ENCODE results near the gene CTXND2. TPM values are rescaled to one million over a fixed set of nuclear protein-coding genes. Genes with fewer than 3 reads are reported as not detected.
A peak's percentile ranks its signal among the peaks of the same experiment; 100 is the strongest.
"Not testable (repeated sequence)": the region's sequence is repeated elsewhere in the genome, so short reads cannot be mapped to it uniquely, and the experiment has no call there.

Gene CTXND2
- total RNA-seq, 1 donor from 2014 or later, result not detected

DNA sequence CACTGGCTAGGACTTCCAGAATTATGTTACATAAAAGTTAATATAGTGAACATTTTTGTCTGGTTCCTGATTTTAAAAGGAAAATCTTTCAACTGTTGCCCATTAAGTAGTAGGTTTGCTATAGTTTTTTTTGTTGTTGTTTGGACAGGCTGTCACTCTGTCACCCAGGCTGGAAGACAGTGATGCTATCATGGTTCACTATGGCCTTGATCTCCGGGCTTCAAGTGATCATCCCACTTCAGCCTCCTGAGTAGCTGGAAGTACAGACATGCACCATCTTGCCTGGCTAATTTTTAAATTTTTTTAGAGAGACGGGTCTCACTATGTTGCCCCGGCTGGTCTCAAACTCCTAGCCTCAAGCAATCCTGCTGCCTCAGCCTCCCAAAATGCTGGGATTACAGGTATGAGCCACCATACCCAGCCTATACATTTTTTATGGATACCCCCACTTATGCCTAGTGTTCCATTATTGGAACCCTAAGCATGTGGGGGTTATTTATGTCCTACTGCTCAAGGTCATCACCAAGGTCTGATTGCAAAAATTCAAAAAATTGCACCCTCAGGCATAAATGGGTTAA is 6.5 kb downstream of the CTXND2 start:
- ATAC-seq, result no peak

DNA sequence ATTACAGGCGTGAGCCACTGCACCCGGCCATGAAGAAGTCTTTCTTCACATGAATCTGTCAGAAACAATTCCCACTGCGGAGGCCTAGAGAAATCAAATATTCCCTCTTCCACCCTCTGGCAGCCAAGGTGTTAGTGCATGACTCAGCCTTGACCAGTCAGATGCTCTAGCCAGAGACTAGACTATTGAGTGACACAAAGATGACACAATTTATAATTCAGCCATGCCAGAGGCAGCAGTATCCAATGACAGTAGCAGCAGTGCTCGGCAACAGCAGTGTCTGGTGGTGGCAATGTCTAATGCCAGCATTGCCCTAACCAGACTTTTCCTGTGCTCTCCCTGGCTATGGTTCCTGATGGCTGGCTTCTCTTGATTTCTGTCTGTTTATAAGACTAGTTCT is 8.7 kb downstream of the CTXND2 start:
- peak; percentile 55 for ATAC-seq

DNA sequence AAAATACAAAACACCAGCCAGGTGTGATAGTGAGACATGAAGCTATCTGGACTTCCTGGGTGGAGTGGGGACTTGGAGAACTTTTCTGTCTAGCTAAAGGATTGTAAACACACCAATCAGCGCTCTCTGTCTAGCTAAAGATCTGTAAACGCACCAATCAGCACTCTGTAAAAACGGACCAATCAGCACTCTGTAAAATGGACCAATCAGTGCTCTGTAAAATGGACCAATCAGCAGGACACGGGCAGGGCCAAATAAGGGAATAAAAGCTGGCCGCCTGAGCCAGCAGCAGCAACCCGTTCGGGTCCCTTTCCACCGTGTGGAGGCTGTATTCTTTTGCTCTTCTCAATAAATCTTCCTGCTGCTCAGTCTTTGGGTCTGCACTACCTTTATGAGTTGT is 12.9 kb downstream of the CTXND2 start:
- ATAC-seq, result not testable (repeated sequence)

GRCh38 chr1:150902346-150902745 is 15.4 kb downstream of the CTXND2 start:
- no peak for ATAC-seq

- no peak for ATAC-seq
Observed at GRCh38 chr1:150902751-150903150, 15.8 kb downstream of the CTXND2 start.

- no peak for ATAC-seq
Observed at GRCh38 chr1:150905301-150905700, 18.4 kb downstream of the CTXND2 start.

DNA sequence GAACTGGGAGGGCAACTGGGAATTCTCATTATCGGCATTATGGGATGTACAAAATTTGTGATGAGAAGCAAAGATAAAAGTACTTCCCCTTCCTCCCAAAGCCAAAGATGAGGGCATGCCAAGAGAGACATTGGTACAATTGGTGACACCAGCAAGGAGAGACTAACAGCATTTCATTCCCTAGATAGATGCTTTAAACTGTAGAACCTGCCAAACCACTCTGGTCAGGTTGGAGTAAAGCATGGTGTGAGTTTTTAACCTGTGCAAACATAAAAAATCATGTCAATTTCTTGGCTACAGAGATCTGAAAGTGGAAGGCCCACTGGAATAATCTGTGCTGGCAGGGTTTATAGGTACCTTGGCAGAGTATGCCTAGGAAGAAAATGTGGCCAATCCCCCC is 19.4 kb downstream of the CTXND2 start:
- ATAC-seq, result peak; percentile 48

- no peak for ATAC-seq
Observed at GRCh38 chr1:150906813-150907212, 19.9 kb downstream of the CTXND2 start.

DNA sequence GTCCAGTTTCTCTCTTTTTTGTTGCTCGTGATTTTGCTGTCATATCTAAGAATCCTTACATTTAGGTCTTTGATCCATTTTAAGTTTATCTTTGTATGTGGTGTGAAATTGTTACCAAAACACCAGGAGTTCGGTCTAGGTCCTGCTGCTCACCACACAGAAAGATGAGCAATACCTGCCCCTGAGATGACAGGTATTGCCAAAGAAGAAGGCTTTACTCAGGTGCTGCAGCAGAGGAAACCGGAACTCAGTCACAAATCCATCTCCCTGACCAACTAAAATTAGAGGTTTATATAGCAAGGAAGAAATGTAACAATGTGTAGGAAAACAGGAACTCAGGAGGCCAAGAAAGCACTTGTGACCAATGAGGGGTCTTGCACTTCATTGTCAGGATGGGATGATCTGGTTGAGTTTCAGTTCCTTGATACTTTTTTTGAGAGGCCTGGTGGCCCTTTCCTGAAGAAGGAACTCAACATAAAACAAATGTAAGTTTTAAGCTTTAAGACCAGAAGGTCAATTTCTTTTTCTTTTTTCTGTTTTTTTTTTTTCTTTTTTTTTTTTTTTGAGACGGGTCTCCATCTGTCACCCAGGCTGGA is 22.7 kb downstream of the CTXND2 start:
- no peak for ATAC-seq

- ATAC-seq, result no peak
Observed at GRCh38 chr1:150912623-150913022, 25.7 kb downstream of the CTXND2 start.

DNA sequence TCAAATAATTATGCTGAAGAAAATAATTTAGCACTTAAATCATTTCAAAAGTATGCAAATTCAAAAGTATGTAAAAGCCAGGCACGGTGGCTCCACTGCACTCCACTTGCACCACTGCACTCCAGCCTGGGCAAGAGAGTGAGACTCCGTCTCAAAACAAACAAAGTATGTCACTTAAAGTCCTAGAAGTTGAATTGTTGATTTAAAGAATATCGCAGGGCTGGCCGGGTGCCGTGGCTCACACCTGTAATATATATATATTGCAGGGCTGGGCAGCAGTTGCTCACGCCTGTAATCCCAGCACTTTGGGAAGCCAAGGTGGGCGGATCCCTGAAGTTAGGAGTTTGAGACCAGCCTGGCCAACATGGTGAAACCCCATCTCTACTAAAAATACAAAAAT is 30.5 kb downstream of the CTXND2 start:
- ATAC-seq, result no peak

GRCh38 chr1:150922519-150922975 is 35.6 kb downstream of the CTXND2 start:
- ATAC-seq, result peak; percentile 67

DNA sequence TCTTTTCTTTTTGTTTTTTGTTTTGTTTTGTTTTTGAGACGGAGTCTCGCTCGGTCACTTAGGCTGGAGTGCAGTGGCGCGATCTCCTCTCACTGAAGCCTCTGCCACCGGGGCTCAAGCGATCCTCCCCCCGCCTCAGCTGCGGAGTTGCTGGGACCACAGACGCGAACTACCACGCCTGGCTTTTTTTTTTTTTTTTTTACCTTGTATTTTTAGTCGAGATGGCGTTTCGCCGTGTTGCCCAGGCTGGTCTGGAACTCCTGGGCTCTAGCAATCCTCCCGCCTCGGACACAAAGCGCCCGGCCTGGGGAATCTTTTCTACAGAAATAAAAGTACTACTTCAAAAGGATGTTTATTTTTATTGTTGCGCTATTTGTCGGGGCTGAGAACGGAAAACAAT is 38.1 kb downstream of the CTXND2 start:
- no peak for ATAC-seq

DNA sequence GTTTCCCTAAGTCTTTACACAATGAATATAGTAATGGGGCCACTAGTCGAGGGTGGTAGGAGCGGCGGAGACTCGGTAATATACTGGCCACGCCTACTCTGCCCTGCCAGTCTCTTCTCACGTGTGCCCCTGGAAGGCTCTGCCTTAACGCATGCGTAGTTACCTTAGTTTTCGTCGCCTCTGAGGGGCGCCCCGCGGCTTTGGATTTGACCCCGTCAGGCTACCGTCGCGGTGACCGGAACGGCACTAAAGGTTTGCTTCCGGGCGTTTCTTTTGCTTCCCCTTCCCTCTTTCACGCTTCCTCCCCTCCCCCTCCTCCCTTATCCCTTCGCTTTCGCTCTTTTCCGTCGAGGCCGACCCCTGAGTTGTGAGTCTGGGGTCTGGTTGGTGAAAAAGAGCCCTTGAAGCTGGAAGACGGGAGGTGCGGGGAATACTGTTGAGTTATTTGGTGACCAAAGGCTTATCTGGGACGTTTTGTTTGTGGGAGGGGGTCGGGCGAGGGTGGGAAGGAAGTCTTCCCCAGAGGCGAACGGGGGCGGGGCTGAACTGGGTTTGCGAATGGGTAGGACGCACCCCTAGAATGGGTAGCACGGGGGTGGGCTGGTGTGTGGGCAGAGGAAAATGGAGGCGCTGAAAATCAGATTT is 39.3 kb downstream of the CTXND2 start, which contains the start of gene SETDB1:
Gene SETDB1, plus strand, starts transcription at position 267 of the 645 bp plus-strand sequence. CDS start 1,352 bp downstream, outside the sequence.
- ATAC-seq, result peak; percentile 97

- ATAC-seq, result no peak
Observed at GRCh38 chr1:150927624-150928023, 40.7 kb downstream of the CTXND2 start.

DNA sequence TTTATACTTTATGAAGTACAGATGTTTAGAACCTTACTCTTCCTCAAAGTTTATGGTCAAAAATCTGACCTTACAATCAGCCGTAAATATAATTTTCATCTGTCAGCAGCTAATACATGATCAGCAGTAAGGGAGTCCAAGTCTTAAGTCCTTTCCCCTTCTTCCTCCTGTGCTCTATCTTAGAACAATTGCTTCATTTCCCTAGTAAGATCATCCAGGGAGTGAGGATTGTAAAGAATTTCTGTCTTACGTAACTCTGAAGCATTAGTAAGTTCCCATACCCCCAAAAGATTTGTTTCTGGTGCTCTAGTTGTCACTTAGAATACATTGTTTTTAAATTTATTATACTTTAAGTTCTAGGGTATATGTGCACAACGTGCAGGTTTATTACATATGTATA is 41.4 kb downstream of the CTXND2 start:
- no peak for ATAC-seq

GRCh38 chr1:150928775-150929174 is 41.8 kb downstream of the CTXND2 start:
- ATAC-seq, result not testable (repeated sequence)

DNA sequence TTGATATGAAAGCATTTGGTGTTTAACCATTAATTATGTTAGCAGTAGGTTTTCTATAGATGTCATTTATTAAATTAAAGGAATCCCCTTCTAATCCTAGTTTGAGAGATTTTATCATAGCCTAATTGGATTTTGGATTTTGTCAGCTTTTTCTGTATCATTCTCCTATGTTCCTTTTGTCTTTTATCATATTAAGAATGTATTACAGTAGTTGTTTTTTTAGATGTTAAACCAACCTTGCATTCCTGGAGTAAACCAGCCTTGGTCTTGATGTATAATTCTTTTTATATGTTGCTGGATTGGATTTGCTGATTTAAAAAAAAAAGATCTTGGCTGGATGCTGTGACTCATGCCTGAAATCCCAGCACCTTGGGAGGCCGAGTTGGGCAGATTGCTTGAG is 44.8 kb downstream of the CTXND2 start:
- ATAC-seq, result no peak

DNA sequence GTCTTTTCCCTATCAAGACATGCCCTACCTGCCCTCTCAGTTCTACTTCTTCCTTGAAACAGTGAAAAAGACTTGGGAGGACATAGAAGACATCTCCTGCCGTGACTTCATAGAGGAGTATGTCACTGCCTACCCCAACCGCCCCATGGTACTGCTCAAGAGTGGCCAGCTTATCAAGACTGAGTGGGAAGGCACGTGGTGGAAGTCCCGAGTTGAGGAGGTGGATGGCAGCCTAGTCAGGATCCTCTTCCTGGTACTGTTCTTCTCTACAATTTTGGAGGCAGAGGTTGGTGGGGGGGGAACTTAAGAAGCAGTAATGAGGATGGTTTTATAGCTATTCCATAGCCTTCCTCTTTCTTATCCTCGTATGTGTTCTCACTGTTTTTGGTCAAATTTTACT is 57.9 kb downstream of the CTXND2 start:
- ATAC-seq, result no peak

- ATAC-seq, result no peak
Observed at GRCh38 chr1:150954708-150955107, 67.8 kb downstream of the CTXND2 start.

- no peak for ATAC-seq
Observed at GRCh38 chr1:150955280-150955679, 68.3 kb downstream of the CTXND2 start.

DNA sequence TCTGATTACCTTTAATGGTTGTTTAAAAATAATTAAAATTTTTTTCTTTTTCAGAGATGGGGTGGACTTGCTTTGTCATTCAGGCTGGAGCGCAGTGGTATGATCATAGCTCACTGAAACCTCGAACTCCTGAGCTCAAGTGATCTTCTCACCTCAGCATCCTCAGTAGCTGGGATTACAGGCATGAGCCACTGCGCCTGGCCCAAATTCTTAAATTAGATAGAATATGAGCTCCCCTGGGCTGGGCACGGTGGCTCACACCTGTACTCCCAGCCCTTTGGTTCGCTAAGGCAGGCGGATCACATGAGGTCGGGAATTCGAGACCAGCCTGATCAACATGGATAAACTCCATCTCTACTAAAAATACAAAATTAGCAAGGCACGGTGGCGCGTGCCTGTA is 70.7 kb downstream of the CTXND2 start:
- no peak for ATAC-seq

GRCh38 chr1:150960646-150961045 is 73.7 kb downstream of the CTXND2 start:
- ATAC-seq, result no peak

DNA sequence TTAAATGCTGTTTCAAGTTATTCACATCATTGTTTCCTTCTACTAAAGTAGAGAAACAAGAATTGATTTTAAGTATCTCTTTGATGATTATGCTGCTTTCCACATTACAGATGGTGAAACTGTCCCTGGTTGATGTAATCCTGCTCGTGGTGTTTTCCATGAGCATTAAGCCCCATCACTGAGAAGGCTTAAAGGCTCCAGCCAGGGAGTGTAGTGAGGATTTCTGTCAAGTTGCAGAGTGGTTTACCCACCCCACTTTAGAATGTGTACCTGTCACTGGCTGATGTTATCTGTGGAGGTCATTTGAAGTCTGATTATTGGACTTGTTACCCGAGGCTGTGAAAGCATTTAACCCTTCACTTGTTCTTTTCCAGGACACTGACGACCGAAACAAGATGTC is 74.8 kb downstream of the CTXND2 start:
- ATAC-seq, result no peak
